Loucy (cell line): ENCODE measurements around the gene KCNF1.

Experiments
- H2AFZ ChIP-seq: fragments of 200-600 bp; sonication (generic); 2 replicates; pipeline ENCODE4 v1.6.0; 2016; ENCODE audit warnings: antibody characterized with exemption, mild to moderate bottlenecking, low read length, moderate library complexity
- H3F3A ChIP-seq: fragments of 200-600 bp; 2 replicates; pipeline ENCODE4 v1.6.0; 2016; ENCODE audit warnings: antibody characterized with exemption, low read depth, mild to moderate bottlenecking
- H3K27me3 ChIP-seq: fragments of 200-600 bp; sonication (generic); 2 replicates; pipeline ENCODE4 v1.6.1; 2014; ENCODE audit warnings: low read length, mild to moderate bottlenecking; ENCODE audit not compliant: insufficient read depth, poor library complexity, severe bottlenecking
- H3K36me3 ChIP-seq: fragments of 200-600 bp; sonication (generic); 2 replicates; pipeline ENCODE4 v1.6.1; 2016; ENCODE audit warnings: low read length; ENCODE audit not compliant: insufficient read depth
- H3K4me1 ChIP-seq: fragments of 200-600 bp; sonication (generic); 2 replicates; pipeline ENCODE4 v1.5.1; 2014; ENCODE audit warnings: low read length, mild to moderate bottlenecking; ENCODE audit not compliant: insufficient read depth, poor library complexity, severe bottlenecking
- H3K4me2 ChIP-seq: fragments of 200-600 bp; sonication (generic); 2 replicates; pipeline ENCODE4 v1.6.0; 2014; ENCODE audit warnings: antibody characterized with exemption, low read length, low read depth, mild to moderate bottlenecking; ENCODE audit not compliant: poor library complexity, severe bottlenecking
- H3K4me3 ChIP-seq: fragments of 200-600 bp; sonication (generic); 2 replicates; pipeline ENCODE4 v1.5.1; 2014; ENCODE audit warnings: low read length, mild to moderate bottlenecking, mixed read lengths; ENCODE audit not compliant: poor library complexity, severe bottlenecking
- H3K79me2 ChIP-seq: fragments of 200-600 bp; sonication (generic); 2 replicates; pipeline ENCODE4 v1.6.1; 2014; ENCODE audit warnings: low read length; ENCODE audit not compliant: insufficient read depth
- H3K9ac ChIP-seq: fragments of 200-600 bp; sonication (generic); 2 replicates; pipeline ENCODE4 v1.6.0; 2014; ENCODE audit warnings: mild to moderate bottlenecking, low read depth, low read length, moderate library complexity; ENCODE audit not compliant: poor library complexity, severe bottlenecking
- H3K9me2 ChIP-seq: fragments of 200-600 bp; sonication (generic); replicated peaks from 2 replicates; pipeline ENCODE4 v1.6.1; 2016; ENCODE audit warnings: low read depth, low read length, mixed read lengths
- H3K9me3 ChIP-seq: fragments of 200-600 bp; sonication (generic); 2 replicates; pipeline ENCODE4 v1.6.1; 2014; ENCODE audit warnings: mild to moderate bottlenecking, antibody characterized with exemption, low read length, low read depth; ENCODE audit not compliant: insufficient read depth
- H4K20me1 ChIP-seq: fragments of 200-600 bp; sonication (generic); 2 replicates; pipeline ENCODE4 v1.6.0; 2014; ENCODE audit warnings: antibody characterized with exemption, low read length, mild to moderate bottlenecking; ENCODE audit not compliant: insufficient read depth, poor library complexity, severe bottlenecking
- CTCF ChIP-seq: fragments of 200-600 bp; sonication (generic); conservative IDR thresholded peaks from 2 replicates; pipeline ENCODE4 v1.5.1; 2014; ENCODE audit warnings: mild to moderate bottlenecking, antibody characterized with exemption, low read length
- EZH2phosphoT487 ChIP-seq: fragments of 200-600 bp; IDR thresholded peaks from 2 replicates; pipeline ENCODE4 v1.6.1; 2018; ENCODE audit warnings: antibody characterized with exemption, mild to moderate bottlenecking, moderate library complexity, borderline replicate concordance

Gene KCNF1

GRCh38 chr2:10910625-10911024, 1.1 kb upstream of the KCNF1 start:
- Histone ChIP-seq H3K9me3 (no peaks in the 10 kb centered on the region), H3K4me2 (no peak overlapping the region), H3F3A (no peaks in the 10 kb centered on the region), H3K4me1 (no peaks in the 10 kb centered on the region), H3K27me3 (no peaks in the 10 kb centered on the region), H3K9ac (no peak overlapping the region), H3K9me2 (no peaks in the 10 kb centered on the region), H3K79me2 (no peaks in the 10 kb centered on the region), H3K4me3 (no peak overlapping the region), H4K20me1 (no peaks in the 10 kb centered on the region), H2AFZ (no peak overlapping the region), H3K36me3 (no peaks in the 10 kb centered on the region)
- TF ChIP-seq CTCF = no peak
- no peak for TF ChIP-seq EZH2phosphoT487

- Histone ChIP-seq H3K9me2 (no peaks in the 10 kb centered on the region), H2AFZ (no peak overlapping the region), H3K4me2 (no peak overlapping the region), H3K79me2 (no peaks in the 10 kb centered on the region), H3F3A (no peaks in the 10 kb centered on the region), H3K4me3 (no peak overlapping the region), H3K4me1 (no peaks in the 10 kb centered on the region), H4K20me1 (no peaks in the 10 kb centered on the region), H3K9ac (no peak overlapping the region), H3K36me3 (no peaks in the 10 kb centered on the region), H3K27me3 (no peaks in the 10 kb centered on the region), H3K9me3 (no peaks in the 10 kb centered on the region)
- TF ChIP-seq EZH2phosphoT487 = no peak
- TF ChIP-seq CTCF = no peak
Observed at GRCh38 chr2:10912076-10912731, 470 bp downstream of the KCNF1 start.

GRCh38 chr2:10912796-10913455, 1.2 kb downstream of the KCNF1 start:
- Histone ChIP-seq H3K4me3 (no peak overlapping the region), H4K20me1 (no peaks in the 10 kb centered on the region), H3K27me3 (no peaks in the 10 kb centered on the region), H3F3A (no peaks in the 10 kb centered on the region), H3K4me1 (no peaks in the 10 kb centered on the region), H3K9ac (no peak overlapping the region), H3K79me2 (no peaks in the 10 kb centered on the region), H3K9me2 (no peaks in the 10 kb centered on the region), H3K4me2 (no peak overlapping the region), H3K9me3 (no peaks in the 10 kb centered on the region), H3K36me3 (no peaks in the 10 kb centered on the region), H2AFZ (no peak overlapping the region)
- TF ChIP-seq EZH2phosphoT487 (no peak), CTCF (no peak)
